ENCODE measurements around the gene OR1S2.

Gene OR1S2

DNA sequence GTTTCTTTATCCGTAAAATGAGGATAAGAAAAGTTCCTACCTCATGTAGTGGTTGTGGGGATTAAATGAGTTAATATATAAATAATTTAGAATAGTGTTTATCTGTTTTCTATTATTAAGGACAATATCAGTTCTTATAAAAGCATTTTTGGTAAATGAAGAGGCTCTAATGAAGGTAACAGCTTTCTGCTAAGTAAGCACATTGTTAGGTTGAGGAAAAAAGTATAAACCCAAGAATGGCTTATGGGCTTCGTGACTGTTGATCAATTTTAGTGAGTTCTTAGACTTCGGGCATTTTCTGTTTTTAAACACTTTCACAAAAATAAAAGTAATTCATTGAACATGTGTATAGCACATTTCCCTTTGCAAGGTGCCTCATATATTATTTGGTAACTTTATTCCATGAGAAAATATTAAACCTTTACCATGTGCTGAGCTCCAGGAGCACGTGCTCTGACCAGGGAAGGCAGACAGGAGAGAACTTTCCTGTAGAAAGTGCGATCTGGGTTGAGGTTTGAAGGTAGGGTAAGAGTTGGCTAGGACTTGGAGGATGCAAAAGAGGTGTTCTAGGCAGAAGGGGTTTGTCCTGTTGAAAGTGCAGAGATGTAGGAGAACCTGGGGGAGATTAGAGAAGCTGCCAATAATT is 26.4 kb downstream of the OR1S2 start:
- TF ChIP-seq, protein P1, sequence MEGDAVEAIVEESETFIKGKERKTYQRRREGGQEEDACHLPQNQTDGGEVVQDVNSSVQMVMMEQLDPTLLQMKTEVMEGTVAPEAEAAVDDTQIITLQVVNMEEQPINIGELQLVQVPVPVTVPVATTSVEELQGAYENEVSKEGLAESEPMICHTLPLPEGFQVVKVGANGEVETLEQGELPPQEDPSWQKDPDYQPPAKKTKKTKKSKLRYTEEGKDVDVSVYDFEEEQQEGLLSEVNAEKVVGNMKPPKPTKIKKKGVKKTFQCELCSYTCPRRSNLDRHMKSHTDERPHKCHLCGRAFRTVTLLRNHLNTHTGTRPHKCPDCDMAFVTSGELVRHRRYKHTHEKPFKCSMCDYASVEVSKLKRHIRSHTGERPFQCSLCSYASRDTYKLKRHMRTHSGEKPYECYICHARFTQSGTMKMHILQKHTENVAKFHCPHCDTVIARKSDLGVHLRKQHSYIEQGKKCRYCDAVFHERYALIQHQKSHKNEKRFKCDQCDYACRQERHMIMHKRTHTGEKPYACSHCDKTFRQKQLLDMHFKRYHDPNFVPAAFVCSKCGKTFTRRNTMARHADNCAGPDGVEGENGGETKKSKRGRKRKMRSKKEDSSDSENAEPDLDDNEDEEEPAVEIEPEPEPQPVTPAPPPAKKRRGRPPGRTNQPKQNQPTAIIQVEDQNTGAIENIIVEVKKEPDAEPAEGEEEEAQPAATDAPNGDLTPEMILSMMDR (IDR thresholded peaks at IDR 0.05; ENCODE audit: control extremely low read depth, extremely low read depth, low read depth, missing control alignments): no peak
- DNase-seq (ENCODE audit: extremely low spot score): no peak
- ChIA-PET CTCF (interaction anchor here (1.3 kb wide), 1 partner anchor 9 kb away, joined by 3 read pairs; no protein-coding TSS in a partner anchor), POLR2A (no interaction called here)

DNA sequence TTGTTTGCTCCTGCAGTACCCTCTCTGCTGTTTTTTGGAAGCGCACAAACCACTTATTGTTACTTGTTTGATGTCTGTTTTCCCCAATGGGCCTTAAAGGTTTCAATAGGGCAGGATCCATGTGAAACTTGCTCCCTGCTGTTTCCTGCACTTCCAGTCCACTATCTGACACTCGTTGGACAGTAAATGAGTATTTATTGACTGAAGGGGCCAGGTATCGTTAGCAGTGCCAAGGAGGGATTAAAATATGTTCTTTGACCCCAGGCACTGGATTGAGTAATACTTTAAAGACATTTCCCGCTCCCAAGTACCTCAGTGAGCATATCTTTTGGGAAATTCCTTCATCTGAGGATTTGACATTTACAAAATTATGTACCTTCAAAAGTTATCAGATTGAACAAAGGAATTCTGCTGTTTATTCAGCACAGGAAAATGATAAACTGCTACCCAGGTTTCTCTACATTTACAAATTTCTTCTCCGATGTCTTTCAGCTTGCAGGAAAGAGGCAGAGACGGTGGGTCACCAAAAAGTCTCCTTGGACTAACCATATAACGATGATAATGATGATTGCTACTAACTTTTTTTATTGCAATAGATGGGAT is 38.3 kb downstream of the OR1S2 start:
- CTCF ChIA-PET: no interaction called here
- POLR2A ChIA-PET: no interaction called here
- DNase-seq (ENCODE audit: extremely low spot score): no peak
- TF ChIP-seq, protein P1 (IDR thresholded peaks at IDR 0.05; ENCODE audit: control extremely low read depth, extremely low read depth, low read depth, missing control alignments): no peak

- TF ChIP-seq, protein P1 (IDR thresholded peaks at IDR 0.05; ENCODE audit: control extremely low read depth, extremely low read depth, low read depth, missing control alignments): no peak
- POLR2A ChIA-PET: no interaction called here
Measured at GRCh38 chr11:58164990-58165389, 39.0 kb downstream of the OR1S2 start.

GRCh38 chr11:58164389-58164788 is 39.6 kb downstream of the OR1S2 start:
- DNase-seq (ENCODE audit: extremely low spot score): no peak
- ChIA-PET POLR2A (no interaction called here), CTCF (no interaction called here)
- TF ChIP-seq, protein P1 (IDR thresholded peaks at IDR 0.05; ENCODE audit: control extremely low read depth, extremely low read depth, low read depth, missing control alignments): no peak

More at GRCh38 chr11:58164990-58165389, 39.0 kb downstream of the OR1S2 start:
- CTCF ChIA-PET: no interaction called here
- no peak for DNase-seq (ENCODE audit: extremely low spot score)
